HPDE6-E6E7 (cell line): Measurements from ENCODE around the gene TEX19.

ENCODE experiments used
- DNase-seq: peaks from one replicate; pipeline ENCODE4 v3.0.0; 2011; ENCODE audit warnings: missing footprints; ENCODE audit errors: extremely low spot score

Gene TEX19

GRCh38 chr17:82321947-82322466, 37.0 kb upstream of the TEX19 start:
- DNase-seq = no peak

GRCh38 chr17:82322526-82323453, 36.3 kb upstream of the TEX19 start:
- no peak for DNase-seq

GRCh38 chr17:82323514-82324234, 35.4 kb upstream of the TEX19 start:
- no peak for DNase-seq

- DNase-seq = no peak
Observed at GRCh38 chr17:82324566-82325285, 34.3 kb upstream of the TEX19 start.

- DNase-seq = no peak
Observed at GRCh38 chr17:82325286-82326180, 33.5 kb upstream of the TEX19 start.

GRCh38 chr17:82327289-82327688, 31.8 kb upstream of the TEX19 start:
- no peak for DNase-seq

GRCh38 chr17:82327757-82328140, 31.3 kb upstream of the TEX19 start:
- no peak for DNase-seq

GRCh38 chr17:82328141-82328993, 30.7 kb upstream of the TEX19 start:
- DNase-seq = no peak

- no peak for DNase-seq
Observed at GRCh38 chr17:82328994-82329507, 30.0 kb upstream of the TEX19 start.

GRCh38 chr17:82329683-82330321, 29.2 kb upstream of the TEX19 start:
- DNase-seq = no peak

GRCh38 chr17:82330322-82331239, 28.5 kb upstream of the TEX19 start:
- no peak for DNase-seq

GRCh38 chr17:82331345-82331939, 27.6 kb upstream of the TEX19 start:
- DNase-seq = no peak

- DNase-seq = no peak
Observed at GRCh38 chr17:82332669-82333278, 26.3 kb upstream of the TEX19 start.

GRCh38 chr17:82333279-82334171, 25.5 kb upstream of the TEX19 start, which contains the start of gene SECTM1:
Gene SECTM1 (minus strand): TSS chr17:82333766. CDS start chr17:82327240, 6,526 bp downstream.
- no peak for DNase-seq

- DNase-seq = no peak
Observed at GRCh38 chr17:82334204-82334621, 24.8 kb upstream of the TEX19 start.
